ENCODE results near the gene TIPARP.

Gene TIPARP

GRCh38 chr3:156676768-156677479, 2.5 kb downstream of the TIPARP start:
- H3K27me3 Mint-ChIP-seq: no peaks in the 10 kb centered on the region
- peaks cover 47% of the 10 kb centered on the region for H3K36me3 Mint-ChIP-seq (ENCODE audit: low read depth)
- H3K4me1 Mint-ChIP-seq (ENCODE audit: low read depth): peaks cover 59% of the 10 kb centered on the region
- intact Hi-C loops (cut with micrococcal nuclease): loop anchor here (2.0 kb wide), 1 partner anchor 404 kb away; no protein-coding TSS in a partner anchor
- no peaks in the 10 kb centered on the region for H3K9me3 Mint-ChIP-seq
- no peak overlapping the region for H3K27ac Mint-ChIP-seq
- H3K4me3 Mint-ChIP-seq: peak overlapping the region; percentile 17

DNA sequence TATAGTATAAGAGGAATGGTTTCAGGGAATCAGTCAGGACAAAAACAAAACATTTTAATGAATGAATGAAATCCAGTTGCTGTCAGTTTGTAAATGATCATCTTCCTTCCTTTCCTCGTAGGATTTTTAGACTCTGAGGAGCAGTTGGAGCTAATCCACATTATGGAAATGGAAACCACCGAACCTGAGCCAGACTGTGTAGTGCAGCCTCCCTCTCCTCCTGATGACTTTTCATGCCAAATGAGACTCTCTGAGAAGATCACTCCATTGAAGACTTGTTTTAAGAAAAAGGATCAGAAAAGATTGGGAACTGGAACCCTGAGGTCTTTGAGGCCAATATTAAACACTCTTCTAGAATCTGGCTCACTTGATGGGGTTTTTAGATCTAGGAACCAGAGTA, 3.1 kb downstream of the TIPARP start:
- Mint-ChIP-seq H3K27ac (no peak overlapping the region), H3K36me3 (ENCODE audit: low read depth) (peaks cover 51% of the 10 kb centered on the region)

GRCh38 chr3:156678197-156678596, 3.8 kb downstream of the TIPARP start:
- Mint-ChIP-seq H3K9me3 (no peaks in the 10 kb centered on the region), H3K27me3 (no peaks in the 10 kb centered on the region), H3K27ac (no peak overlapping the region), H3K4me3 (no peak overlapping the region), H3K4me1 (ENCODE audit: low read depth) (peaks cover 53% of the 10 kb centered on the region), H3K36me3 (ENCODE audit: low read depth) (peaks cover 51% of the 10 kb centered on the region)
- intact Hi-C loops (cut with micrococcal nuclease): no loop called here

More for the DNA sequence above, 3.1 kb downstream of the TIPARP start:
- H3K27me3 Mint-ChIP-seq: no peaks in the 10 kb centered on the region
- intact Hi-C loops (cut with micrococcal nuclease): loop anchor here (2.0 kb wide), 1 partner anchor 403 kb away; no protein-coding TSS in a partner anchor
- H3K9me3 Mint-ChIP-seq: no peaks in the 10 kb centered on the region
- no peak overlapping the region for H3K4me3 Mint-ChIP-seq
- peaks cover 59% of the 10 kb centered on the region for H3K4me1 Mint-ChIP-seq (ENCODE audit: low read depth)

GRCh38 chr3:156680243-156680914, 6.0 kb downstream of the TIPARP start:
- no peaks in the 10 kb centered on the region for H3K27me3 Mint-ChIP-seq
- H3K27ac Mint-ChIP-seq: no peak overlapping the region
- H3K4me1 Mint-ChIP-seq (ENCODE audit: low read depth): peaks cover 50% of the 10 kb centered on the region
- H3K4me3 Mint-ChIP-seq: peak overlapping the region; percentile 9
- H3K36me3 Mint-ChIP-seq (ENCODE audit: low read depth): peaks cover 45% of the 10 kb centered on the region
- H3K9me3 Mint-ChIP-seq: no peaks in the 10 kb centered on the region
- intact Hi-C loops (cut with micrococcal nuclease): no loop called here

- Mint-ChIP-seq H3K27me3 (no peaks in the 10 kb centered on the region), H3K27ac (no peak overlapping the region), H3K4me1 (ENCODE audit: low read depth) (peaks cover 53% of the 10 kb centered on the region), H3K36me3 (ENCODE audit: low read depth) (peaks cover 39% of the 10 kb centered on the region), H3K4me3 (peak overlapping the region; percentile 17), H3K9me3 (no peaks in the 10 kb centered on the region)
- intact Hi-C loops (cut with micrococcal nuclease): no loop called here
Observed at GRCh38 chr3:156681002-156681401, 6.6 kb downstream of the TIPARP start.

DNA sequence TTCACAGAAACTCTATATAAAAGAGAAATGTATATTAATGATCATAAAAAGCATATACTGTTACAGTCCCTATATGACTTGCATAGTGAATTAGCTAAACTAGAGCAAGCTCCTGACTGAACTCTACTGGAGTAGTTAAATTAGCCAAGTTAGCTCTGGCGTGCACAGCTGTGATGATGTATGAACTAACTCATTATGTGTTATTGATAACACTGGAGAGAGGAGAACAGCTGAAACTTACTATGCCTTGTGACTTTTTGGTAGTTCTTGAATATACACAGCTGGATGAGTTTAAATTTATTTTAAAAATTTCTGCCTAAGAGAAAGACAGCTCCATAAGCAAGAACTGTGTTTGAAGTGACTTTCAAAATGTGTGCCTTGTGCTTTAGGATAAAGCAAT, 8.1 kb downstream of the TIPARP start:
- no peak overlapping the region for H3K4me3 Mint-ChIP-seq
- H3K27me3 Mint-ChIP-seq: no peaks in the 10 kb centered on the region
- peaks cover 55% of the 10 kb centered on the region for H3K4me1 Mint-ChIP-seq (ENCODE audit: low read depth)
- H3K27ac Mint-ChIP-seq: no peak overlapping the region
- H3K36me3 Mint-ChIP-seq (ENCODE audit: low read depth): peaks cover 38% of the 10 kb centered on the region
- no peaks in the 10 kb centered on the region for H3K9me3 Mint-ChIP-seq
- intact Hi-C loops (cut with micrococcal nuclease): no loop called here

GRCh38 chr3:156682963-156683362, 8.6 kb downstream of the TIPARP start:
- Mint-ChIP-seq H3K4me1 (ENCODE audit: low read depth) (peaks cover 54% of the 10 kb centered on the region), H3K9me3 (no peaks in the 10 kb centered on the region), H3K27me3 (no peaks in the 10 kb centered on the region), H3K4me3 (no peak overlapping the region), H3K36me3 (ENCODE audit: low read depth) (peaks cover 38% of the 10 kb centered on the region), H3K27ac (no peak overlapping the region)
- intact Hi-C loops (cut with micrococcal nuclease): no loop called here

GRCh38 chr3:156685198-156685597, 10.8 kb downstream of the TIPARP start:
- Mint-ChIP-seq H3K9me3 (no peaks in the 10 kb centered on the region), H3K36me3 (ENCODE audit: low read depth) (peaks cover 46% of the 10 kb centered on the region), H3K27me3 (no peaks in the 10 kb centered on the region), H3K27ac (no peak overlapping the region), H3K4me3 (no peak overlapping the region), H3K4me1 (ENCODE audit: low read depth) (peaks cover 55% of the 10 kb centered on the region)
- intact Hi-C loops (cut with micrococcal nuclease): no loop called here

- intact Hi-C loops (cut with micrococcal nuclease): no loop called here
- no peak overlapping the region for H3K27ac Mint-ChIP-seq
Observed at GRCh38 chr3:156685752-156686151, 11.4 kb downstream of the TIPARP start.

GRCh38 chr3:156687023-156687422, 12.6 kb downstream of the TIPARP start:
- intact Hi-C loops (cut with micrococcal nuclease): no loop called here
- no peaks in the 10 kb centered on the region for H3K9me3 Mint-ChIP-seq
- no peak overlapping the region for H3K4me3 Mint-ChIP-seq
- peaks cover 55% of the 10 kb centered on the region for H3K4me1 Mint-ChIP-seq (ENCODE audit: low read depth)
- H3K27ac Mint-ChIP-seq: no peak overlapping the region
- H3K27me3 Mint-ChIP-seq: no peaks in the 10 kb centered on the region
- H3K36me3 Mint-ChIP-seq (ENCODE audit: low read depth): peaks cover 32% of the 10 kb centered on the region

More at GRCh38 chr3:156685752-156686151, 11.4 kb downstream of the TIPARP start:
- Mint-ChIP-seq H3K9me3 (no peaks in the 10 kb centered on the region), H3K4me1 (ENCODE audit: low read depth) (peaks cover 55% of the 10 kb centered on the region), H3K4me3 (no peak overlapping the region), H3K36me3 (ENCODE audit: low read depth) (peaks cover 45% of the 10 kb centered on the region), H3K27me3 (no peaks in the 10 kb centered on the region)

DNA sequence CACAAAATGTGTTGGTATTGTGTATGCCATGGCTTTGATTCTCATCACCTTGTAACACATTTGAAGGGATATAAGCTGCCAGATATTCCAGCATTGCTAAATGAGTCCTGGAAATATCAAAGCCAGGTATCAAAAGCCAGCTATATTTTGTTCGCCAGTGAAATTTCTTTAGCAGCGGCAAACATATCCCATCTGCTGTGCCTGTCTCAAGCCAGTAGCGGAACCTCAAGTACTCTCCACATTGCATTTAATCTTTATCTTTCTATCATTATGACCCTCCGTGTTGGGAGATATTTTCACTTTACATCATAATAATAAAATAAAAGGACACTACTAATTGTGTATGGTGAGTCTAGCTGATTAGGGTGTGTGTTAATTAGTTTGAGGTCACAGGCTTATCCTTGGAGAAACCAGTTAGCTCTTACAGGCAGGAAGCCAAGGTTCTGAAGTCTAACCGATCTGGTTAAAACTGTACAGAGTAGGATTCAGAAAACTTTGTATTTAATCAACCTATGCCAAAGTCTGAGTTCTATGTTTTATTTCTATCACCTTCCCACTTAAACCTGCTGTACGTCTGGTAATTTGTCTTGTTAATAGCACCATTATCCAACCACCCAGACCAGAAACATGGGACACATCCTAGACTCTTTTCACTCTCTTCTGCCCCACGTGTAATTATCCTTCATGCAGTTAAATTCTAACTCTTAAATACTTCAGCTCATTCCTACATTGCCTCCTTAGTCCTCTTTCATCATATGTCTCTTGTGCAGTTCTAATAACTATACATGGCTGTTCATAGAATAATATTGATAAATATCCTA, 14.5 kb downstream of the TIPARP start:
- Mint-ChIP-seq H3K4me3 (no peak overlapping the region), H3K36me3 (ENCODE audit: low read depth) (peaks cover 34% of the 10 kb centered on the region), H3K9me3 (no peaks in the 10 kb centered on the region), H3K27ac (no peak overlapping the region), H3K27me3 (no peaks in the 10 kb centered on the region), H3K4me1 (ENCODE audit: low read depth) (peaks cover 57% of the 10 kb centered on the region)
- intact Hi-C loops (cut with micrococcal nuclease): no loop called here

DNA sequence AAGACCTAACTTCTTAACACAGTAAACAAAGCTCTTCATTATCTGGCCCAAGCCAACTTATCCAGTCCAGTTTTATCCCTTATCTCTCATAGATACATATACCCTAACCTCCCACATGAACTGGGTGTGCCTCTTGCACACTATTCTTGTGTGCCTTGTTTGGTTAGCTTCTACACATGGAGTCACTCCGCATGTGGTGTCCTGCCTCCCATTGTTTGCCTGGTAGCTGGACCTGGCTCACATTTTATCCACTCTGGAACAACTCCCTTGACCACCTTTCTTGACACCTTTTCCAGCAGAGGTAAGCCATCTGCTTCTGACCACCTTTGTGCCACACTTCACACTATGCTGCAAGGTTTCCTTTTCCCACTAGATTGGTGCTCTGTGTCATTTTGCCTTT, 15.2 kb downstream of the TIPARP start:
- peaks cover 42% of the 10 kb centered on the region for H3K36me3 Mint-ChIP-seq (ENCODE audit: low read depth)
- H3K4me1 Mint-ChIP-seq (ENCODE audit: low read depth): peaks cover 57% of the 10 kb centered on the region
- H3K27me3 Mint-ChIP-seq: no peaks in the 10 kb centered on the region
- intact Hi-C loops (cut with micrococcal nuclease): no loop called here
- no peak overlapping the region for H3K4me3 Mint-ChIP-seq
- no peak overlapping the region for H3K27ac Mint-ChIP-seq
- H3K9me3 Mint-ChIP-seq: no peaks in the 10 kb centered on the region

GRCh38 chr3:156691920-156692319, 17.5 kb downstream of the TIPARP start:
- Mint-ChIP-seq H3K4me3 (no peak overlapping the region), H3K27ac (no peak overlapping the region), H3K27me3 (no peaks in the 10 kb centered on the region), H3K36me3 (ENCODE audit: low read depth) (peaks cover 64% of the 10 kb centered on the region), H3K9me3 (no peaks in the 10 kb centered on the region), H3K4me1 (ENCODE audit: low read depth) (peaks cover 45% of the 10 kb centered on the region)
- intact Hi-C loops (cut with micrococcal nuclease): no loop called here

GRCh38 chr3:156693166-156693565, 18.8 kb downstream of the TIPARP start:
- no peaks in the 10 kb centered on the region for H3K9me3 Mint-ChIP-seq
- H3K4me1 Mint-ChIP-seq (ENCODE audit: low read depth): peaks cover 37% of the 10 kb centered on the region
- no peak overlapping the region for H3K4me3 Mint-ChIP-seq
- no peak overlapping the region for H3K27ac Mint-ChIP-seq
- H3K27me3 Mint-ChIP-seq: no peaks in the 10 kb centered on the region
- intact Hi-C loops (cut with micrococcal nuclease): no loop called here
- peaks cover 68% of the 10 kb centered on the region for H3K36me3 Mint-ChIP-seq (ENCODE audit: low read depth)
